OCI-LY1 (cell line): ENCODE results near the gene PRKACA.

Experiments
- CTCF ChIP-seq: fragments of 200-600 bp; sonication (generic), shearing (Covaris generic); IDR thresholded peaks from 2 replicates; pipeline ENCODE4 v1.5.1; 2017; ENCODE audit warnings: mild to moderate bottlenecking, antibody characterized with exemption, low read length, moderate library complexity, mixed read lengths
- EZH2 ChIP-seq: fragments of 200-600 bp; sonication (generic), shearing (Covaris generic); IDR thresholded peaks from 2 replicates; pipeline ENCODE4 v1.8.0; 2017; ENCODE audit warnings: borderline replicate concordance, mixed run types, mild to moderate bottlenecking, antibody characterized with exemption, low read length, moderate library complexity, mixed read lengths

GRCh38 chr19:14051980-14052379 is 65.6 kb downstream of the PRKACA start:
- TF ChIP-seq CTCF (no peak), EZH2 (no peak)
